Endothelial cell of umbilical vein (primary cell): ENCODE results near the gene C5orf47. TPM values are rescaled to one million over a fixed set of nuclear protein-coding genes. Genes with fewer than 3 reads are reported as not detected.

Source experiments
- BruUV-seq: library from RNA; stranded (reverse); fragments of 400-500 nt; replicated peaks from 2 replicates; lab custom pipeline; 2021; lab: Mats Ljungman, UMichigan
- CTCF ChIA-PET: fragments of 300-600, 350-600 bp; sonication (Branson Sonifier 250); formaldehyde crosslinking; loops from one replicate; lab custom pipeline; 2021; ENCODE audit warnings: antibody characterized with exemption, inconsistent platforms; lab: Charles Lee
- POLR2A ChIA-PET: fragments of 300-600, 350-600 bp; sonication (Branson Sonifier 250); formaldehyde crosslinking; loops from one replicate; lab custom pipeline; 2021; ENCODE audit warnings: antibody characterized with exemption, inconsistent platforms; lab: Charles Lee
- DNase-seq: peaks from one replicate; pipeline ENCODE4 v3.0.0-alpha.2; 2011; ENCODE audit warnings: low read depth, low spot score
- FAIRE-seq: peaks from 2 replicates; lab custom pipeline; 2011; peaks lifted over from hg19 to GRCh38; lab: Jason Lieb, UNC
- H2AFZ ChIP-seq: 2 replicates; pipeline ENCODE4 v1.6.0; 2012; ENCODE audit warnings: low read depth, low read length, control low read depth, inconsistent platforms
- H3K27ac ChIP-seq: 2 replicates; pipeline ENCODE4 v1.5.1; 2011; ENCODE audit warnings: low read depth, mild to moderate bottlenecking, control low read depth, low read length, moderate library complexity; ENCODE audit not compliant: insufficient read depth
- H3K27me3 ChIP-seq, 2 experiments: 2 replicates each; pipeline versions ENCODE4 v1.6.0 to v1.6.1; 2011; ENCODE audit warnings: low read length in 2 of 2, mixed read lengths in 1 of 2; ENCODE audit not compliant: control insufficient read depth in 2 of 2, insufficient read depth in 2 of 2
- H3K36me3 ChIP-seq, 2 experiments: 2 replicates in 1 of 2; 3 replicates in 1 of 2; pipeline ENCODE4 v1.5.1; 2011; ENCODE audit warnings: low read length in 2 of 2, mild to moderate bottlenecking in 1 of 2, moderate library complexity in 1 of 2; ENCODE audit not compliant: control insufficient read depth in 2 of 2, insufficient read depth in 2 of 2; ENCODE audit errors: extremely low read depth in 1 of 2
- H3K4me1 ChIP-seq: 3 replicates; pipeline ENCODE4 v1.5.1; 2011; ENCODE audit warnings: mild to moderate bottlenecking, low read length; ENCODE audit not compliant: control insufficient read depth, insufficient read depth; ENCODE audit errors: extremely low read depth
- H3K4me2 ChIP-seq: 2 replicates; pipeline ENCODE4 v1.6.1; 2011; ENCODE audit warnings: low read length, control low read depth, mixed read lengths; ENCODE audit not compliant: insufficient read depth
- H3K4me3 ChIP-seq, 3 experiments: fragments of 200-600 bp in 1 of 3; sonication (generic), shearing (Covaris generic) in 1 of 3; replicated peaks in 1 of 3; 2 replicates each; pipeline ENCODE4 v1.5.1; 2011 to 2016; ENCODE audit warnings: control low read depth in 3 of 3, low read length in 3 of 3, mild to moderate bottlenecking in 2 of 3, inconsistent platforms in 1 of 3, low read depth in 1 of 3, moderate library complexity in 1 of 3; ENCODE audit not compliant: insufficient read depth in 1 of 3
- H3K79me2 ChIP-seq: 2 replicates; pipeline ENCODE4 v1.6.0; 2012; ENCODE audit warnings: low read length, inconsistent platforms; ENCODE audit not compliant: control insufficient read depth, insufficient read depth
- H3K9ac ChIP-seq: replicated peaks from 2 replicates; pipeline ENCODE3; 2011; ENCODE audit warnings: low read length, control low read depth; ENCODE audit not compliant: insufficient read depth; ENCODE audit errors: extremely low read depth
- H3K9me1 ChIP-seq: replicated peaks from 3 replicates; pipeline ENCODE4 v1.6.0; 2011; ENCODE audit warnings: mild to moderate bottlenecking, low read length; ENCODE audit not compliant: control insufficient read depth, insufficient read depth; ENCODE audit errors: extremely low read depth
- H3K9me3 ChIP-seq: replicated peaks from 2 replicates; pipeline ENCODE4 v1.5.1; 2012; ENCODE audit warnings: low read length, inconsistent platforms; ENCODE audit not compliant: control insufficient read depth, insufficient read depth
- H4K20me1 ChIP-seq: replicated peaks from 2 replicates; pipeline ENCODE3; 2011; ENCODE audit warnings: mild to moderate bottlenecking, low read length; ENCODE audit not compliant: control insufficient read depth, insufficient read depth; ENCODE audit errors: extremely low read depth
- EZH2 ChIP-seq: IDR thresholded peaks from 2 replicates; pipeline ENCODE4 v1.6.1; 2012; ENCODE audit warnings: borderline replicate concordance, low read depth, mild to moderate bottlenecking, moderate library complexity, low read length, inconsistent platforms; ENCODE audit not compliant: severe bottlenecking
- FOS ChIP-seq: IDR thresholded peaks from 2 replicates; pipeline ENCODE4 v1.6.1; 2011; ENCODE audit warnings: mild to moderate bottlenecking, low read length, moderate library complexity, borderline replicate concordance; ENCODE audit not compliant: insufficient read depth
- GATA2 ChIP-seq: IDR thresholded peaks from 2 replicates; pipeline ENCODE4 v1.7.0; 2011; ENCODE audit warnings: low read depth, mild to moderate bottlenecking, moderate library complexity, mixed read lengths, low read length; ENCODE audit not compliant: insufficient read length, insufficient read depth
- JUN ChIP-seq: IDR thresholded peaks from 2 replicates; pipeline ENCODE4 v1.6.1; 2011; ENCODE audit warnings: borderline replicate concordance, low read depth; ENCODE audit not compliant: insufficient read length, insufficient read depth
- MAX ChIP-seq: IDR thresholded peaks from 2 replicates; pipeline ENCODE4 v1.6.1; 2011; ENCODE audit not compliant: insufficient read depth, insufficient read length
- MYC ChIP-seq: IDR thresholded peaks from one replicate; pipeline ENCODE4 v1.6.1; 2011; ENCODE audit warnings: mild to moderate bottlenecking, low read depth, low read length
- POLR2A ChIP-seq: IDR thresholded peaks from 2 replicates; pipeline ENCODE4 v1.6.1; 2012; ENCODE audit warnings: low read depth, mild to moderate bottlenecking, control low read depth, low read length
- POLR2AphosphoS5 ChIP-seq: IDR thresholded peaks from 2 replicates; pipeline ENCODE4 v1.6.1; 2012; ENCODE audit warnings: low read depth, mild to moderate bottlenecking, control low read depth, low read length, moderate library complexity; ENCODE audit not compliant: insufficient read depth
- dilution Hi-C: fragments of 300-500 bp; cut with MboI; formaldehyde crosslinking; loops from one replicate; pipeline ENCODE4 v1.15.0; 2019; ENCODE audit warnings: low sequenced_read_pairs; ENCODE audit not compliant: extremely low pct_ligation_motif_present
- intact Hi-C: fragments of 100-400 bp; cut with micrococcal nuclease; formaldehyde crosslinking; loops from one replicate; pipeline ENCODE4 v1.10.0; 2022
- polyA plus RNA-seq, 4 experiments: library from polyadenylated mRNA; depleted of rRNA in 3 of 4; stranded (reverse) in 3 of 4; unstranded in 1 of 4; fragments of >200 nt; gene quantifications; 2 replicates each; pipeline versions ENCODE4 v1.2.1 to v1.2.3, GENCODE V29; 2011 to 2012; ENCODE audit warnings: missing spikeins in 1 of 4
- total RNA-seq: library from RNA; stranded (reverse); gene quantifications from 2 replicates; pipeline ENCODE4 v1.2.3, GENCODE V29; 2021
- TF ChIP-seq, protein P1 (sequence below), 2 donors: IDR thresholded peaks; 1 replicate in 1 of 2; 2 replicates in 1 of 2; pipeline ENCODE4 v1.5.1; 2011; ENCODE audit warnings: low read length in 2 of 2, mild to moderate bottlenecking in 2 of 2, moderate library complexity in 2 of 2, control low read depth in 1 of 2, inconsistent platforms in 1 of 2, low read depth in 1 of 2; ENCODE audit not compliant: insufficient read depth in 1 of 2; ENCODE audit errors: extremely low read depth in 1 of 2

Gene C5orf47
- total and polyA plus RNA-seq, 2 donors (not counting 3 experiments of a cell fraction or from before 2014, with no cell fraction given): not detected

DNA sequence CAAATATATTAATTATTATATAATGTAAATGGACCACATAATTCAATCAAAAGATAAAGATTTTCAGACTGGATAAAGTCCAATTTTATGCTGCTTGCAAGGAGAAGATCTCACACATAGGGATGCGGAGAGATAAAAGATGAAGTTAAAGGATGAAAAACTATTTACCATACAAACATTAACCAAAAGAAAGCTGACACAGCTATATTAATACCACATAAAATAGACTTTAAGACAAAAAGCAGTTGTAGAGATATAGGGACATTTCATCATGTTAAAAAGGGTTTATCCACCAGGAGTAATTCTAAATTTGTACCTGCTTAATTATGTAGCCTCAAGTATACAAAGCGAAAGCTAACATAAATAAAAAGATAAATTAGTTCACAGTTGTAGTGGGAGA lies 41.3 kb downstream of the C5orf47 start:
- no peak overlapping the region for H3K4me3 ChIP-seq
- no peak overlapping the region for H2AFZ ChIP-seq
- DNase-seq: no peak
- FAIRE-seq: no peak
- H3K27me3 ChIP-seq: no peaks in the 10 kb centered on the region
- intact Hi-C loops (no loop called here), dilution Hi-C loops (no loop called here)
- BruUV-seq: no TSS peak
- no peaks in the 10 kb centered on the region for H3K79me2 ChIP-seq
- no peak overlapping the region for H3K27ac ChIP-seq
- no peaks in the 10 kb centered on the region for H4K20me1 ChIP-seq
- no peaks in the 10 kb centered on the region for H3K9me3 ChIP-seq
- ChIA-PET POLR2A (no interaction called here), CTCF (no interaction called here)
- no peak overlapping the region for H3K9ac ChIP-seq
- no peak overlapping the region for H3K4me2 ChIP-seq
- TF ChIP-seq MAX (no peak), FOS (no peak), MYC (no peak), GATA2 (no peak), EZH2 (no peak), POLR2AphosphoS5 (no peak), POLR2A (no peak), JUN (no peak)
- TF ChIP-seq, protein P1, sequence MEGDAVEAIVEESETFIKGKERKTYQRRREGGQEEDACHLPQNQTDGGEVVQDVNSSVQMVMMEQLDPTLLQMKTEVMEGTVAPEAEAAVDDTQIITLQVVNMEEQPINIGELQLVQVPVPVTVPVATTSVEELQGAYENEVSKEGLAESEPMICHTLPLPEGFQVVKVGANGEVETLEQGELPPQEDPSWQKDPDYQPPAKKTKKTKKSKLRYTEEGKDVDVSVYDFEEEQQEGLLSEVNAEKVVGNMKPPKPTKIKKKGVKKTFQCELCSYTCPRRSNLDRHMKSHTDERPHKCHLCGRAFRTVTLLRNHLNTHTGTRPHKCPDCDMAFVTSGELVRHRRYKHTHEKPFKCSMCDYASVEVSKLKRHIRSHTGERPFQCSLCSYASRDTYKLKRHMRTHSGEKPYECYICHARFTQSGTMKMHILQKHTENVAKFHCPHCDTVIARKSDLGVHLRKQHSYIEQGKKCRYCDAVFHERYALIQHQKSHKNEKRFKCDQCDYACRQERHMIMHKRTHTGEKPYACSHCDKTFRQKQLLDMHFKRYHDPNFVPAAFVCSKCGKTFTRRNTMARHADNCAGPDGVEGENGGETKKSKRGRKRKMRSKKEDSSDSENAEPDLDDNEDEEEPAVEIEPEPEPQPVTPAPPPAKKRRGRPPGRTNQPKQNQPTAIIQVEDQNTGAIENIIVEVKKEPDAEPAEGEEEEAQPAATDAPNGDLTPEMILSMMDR (IDR thresholded peaks at IDR 0.05; ENCODE audit: extremely low read depth in 1 of 2, insufficient read depth in 1 of 2, low read depth in 1 of 2, low read length in 2 of 2): no peak
- H3K4me1 ChIP-seq: no peaks in the 10 kb centered on the region
- no peaks in the 10 kb centered on the region for H3K9me1 ChIP-seq
- no peaks in the 10 kb centered on the region for H3K36me3 ChIP-seq
